Progenitor cell of endocrine pancreas (in vitro differentiated cells): Measurements from ENCODE around the gene APH1B. TPM values are rescaled to one million over a fixed set of nuclear protein-coding genes. Genes with fewer than 3 reads are reported as not detected.
"Not testable (repeated sequence)": the region's sequence is repeated elsewhere in the genome, so short reads cannot be mapped to it uniquely, and the experiment has no call there.

Experiments used
- DNase-seq: peaks from one replicate; pipeline ENCODE4 v3.0.0; 2021; ENCODE audit warnings: low spot score; ENCODE audit not compliant: unreplicated experiment
- H3K27ac Mint-ChIP-seq: 2 replicates; pipeline ENCODE4 v1.8.0; 2021; ENCODE audit warnings: mild to moderate bottlenecking, moderate library complexity, mixed read lengths
- H3K27me3 Mint-ChIP-seq: 2 replicates; pipeline ENCODE4 v1.8.0; 2021; ENCODE audit warnings: mixed read lengths
- H3K36me3 Mint-ChIP-seq: 2 replicates; pipeline ENCODE4 v1.8.0; 2022; ENCODE audit warnings: mixed read lengths; ENCODE audit not compliant: insufficient read depth
- H3K4me1 Mint-ChIP-seq: 2 replicates; pipeline ENCODE4 v1.8.0; 2021; ENCODE audit warnings: low read depth, mixed read lengths
- H3K4me3 Mint-ChIP-seq: 2 replicates; pipeline ENCODE4 v1.8.0; 2021; ENCODE audit warnings: low read depth, mild to moderate bottlenecking, moderate library complexity, mixed read lengths
- H3K9me3 Mint-ChIP-seq: 2 replicates; pipeline ENCODE4 v1.8.0; 2021; ENCODE audit warnings: low read depth, mixed read lengths
- CTCF ChIP-seq: fragments of 200-600 bp; sonication (generic); IDR thresholded peaks from one replicate; pipeline ENCODE4 v1.5.0; 2021; ENCODE audit warnings: antibody characterized with exemption, mild to moderate bottlenecking; ENCODE audit not compliant: unreplicated experiment
- total RNA-seq: library from RNA; stranded (reverse); gene quantifications from 2 replicates; pipeline ENCODE4 v1.2.1, GENCODE V29; 2021

Gene APH1B
- total RNA-seq, 1 donor from 2014 or later, result 17.6 TPM

- no peak overlapping the region for H3K4me3 Mint-ChIP-seq
- no peaks in the 10 kb centered on the region for H3K27me3 Mint-ChIP-seq
- TF ChIP-seq CTCF, result no peak
- no peaks in the 10 kb centered on the region for H3K4me1 Mint-ChIP-seq
- DNase-seq, result no peak
- no peak overlapping the region for H3K27ac Mint-ChIP-seq
- H3K9me3 Mint-ChIP-seq, result no peaks in the 10 kb centered on the region
- H3K36me3 Mint-ChIP-seq, result no peaks in the 10 kb centered on the region
These were observed 34.9 kb downstream of the APH1B start for GRCh38 chr15:63312286-63312685.

GRCh38 chr15:63313825-63314224, 36.4 kb downstream of the APH1B start:
- Mint-ChIP-seq H3K4me1 (no peaks in the 10 kb centered on the region), H3K9me3 (peaks cover 3% of the 10 kb centered on the region), H3K36me3 (no peaks in the 10 kb centered on the region), H3K4me3 (no peak overlapping the region), H3K27me3 (no peaks in the 10 kb centered on the region), H3K27ac (no peak overlapping the region)
- DNase-seq, result no peak
- no peak for TF ChIP-seq CTCF

- H3K4me3 Mint-ChIP-seq, result no peak overlapping the region
- H3K27me3 Mint-ChIP-seq, result no peaks in the 10 kb centered on the region
- H3K4me1 Mint-ChIP-seq, result no peaks in the 10 kb centered on the region
- peaks cover 3% of the 10 kb centered on the region for H3K9me3 Mint-ChIP-seq
- no peak overlapping the region for H3K27ac Mint-ChIP-seq
- no peak for TF ChIP-seq CTCF
- H3K36me3 Mint-ChIP-seq, result no peaks in the 10 kb centered on the region
- no peak for DNase-seq
These were observed 37.0 kb downstream of the APH1B start for GRCh38 chr15:63314409-63314808.

GRCh38 chr15:63318344-63318743, 40.9 kb downstream of the APH1B start:
- no peak for TF ChIP-seq CTCF
- DNase-seq, result no peak
- H3K4me1 Mint-ChIP-seq, result no peaks in the 10 kb centered on the region
- no peak overlapping the region for H3K4me3 Mint-ChIP-seq
- H3K27ac Mint-ChIP-seq, result no peak overlapping the region
- H3K27me3 Mint-ChIP-seq, result no peaks in the 10 kb centered on the region
- no peaks in the 10 kb centered on the region for H3K36me3 Mint-ChIP-seq
- H3K9me3 Mint-ChIP-seq, result peaks cover 3% of the 10 kb centered on the region

GRCh38 chr15:63319065-63319464, 41.7 kb downstream of the APH1B start:
- Mint-ChIP-seq H3K27me3 (no peaks in the 10 kb centered on the region), H3K4me1 (no peaks in the 10 kb centered on the region), H3K9me3 (peaks cover 3% of the 10 kb centered on the region)

GRCh38 chr15:63320446-63320845, 43.0 kb downstream of the APH1B start:
- not testable (repeated sequence) for H3K27me3 Mint-ChIP-seq, H3K4me3 Mint-ChIP-seq, DNase-seq, H3K4me1 Mint-ChIP-seq, H3K9me3 Mint-ChIP-seq, H3K36me3 Mint-ChIP-seq, H3K27ac Mint-ChIP-seq

More at GRCh38 chr15:63319065-63319464, 41.7 kb downstream of the APH1B start:
- TF ChIP-seq CTCF, result no peak
- H3K36me3 Mint-ChIP-seq, result no peaks in the 10 kb centered on the region
- no peak for DNase-seq
- no peak overlapping the region for H3K4me3 Mint-ChIP-seq
- H3K27ac Mint-ChIP-seq, result no peak overlapping the region

GRCh38 chr15:63320981-63321380, 43.6 kb downstream of the APH1B start:
- H3K4me1 Mint-ChIP-seq, result not testable (repeated sequence)

More at GRCh38 chr15:63320981-63321380, 43.6 kb downstream of the APH1B start:
- not testable (repeated sequence) for H3K27ac Mint-ChIP-seq, H3K9me3 Mint-ChIP-seq, DNase-seq, H3K36me3 Mint-ChIP-seq, H3K27me3 Mint-ChIP-seq, H3K4me3 Mint-ChIP-seq
